ENCODE data around the gene CEACAM16. TPM values are rescaled to one million over a fixed set of nuclear protein-coding genes. Genes with fewer than 3 reads are reported as not detected.

The CEACAM16 gene, protein sequence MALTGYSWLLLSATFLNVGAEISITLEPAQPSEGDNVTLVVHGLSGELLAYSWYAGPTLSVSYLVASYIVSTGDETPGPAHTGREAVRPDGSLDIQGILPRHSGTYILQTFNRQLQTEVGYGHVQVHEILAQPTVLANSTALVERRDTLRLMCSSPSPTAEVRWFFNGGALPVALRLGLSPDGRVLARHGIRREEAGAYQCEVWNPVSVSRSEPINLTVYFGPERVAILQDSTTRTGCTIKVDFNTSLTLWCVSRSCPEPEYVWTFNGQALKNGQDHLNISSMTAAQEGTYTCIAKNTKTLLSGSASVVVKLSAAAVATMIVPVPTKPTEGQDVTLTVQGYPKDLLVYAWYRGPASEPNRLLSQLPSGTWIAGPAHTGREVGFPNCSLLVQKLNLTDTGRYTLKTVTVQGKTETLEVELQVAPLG
- total RNA-seq (2014; rRNA removed; shearing (Covaris generic)), result not detected in 2 replicates

DNA sequence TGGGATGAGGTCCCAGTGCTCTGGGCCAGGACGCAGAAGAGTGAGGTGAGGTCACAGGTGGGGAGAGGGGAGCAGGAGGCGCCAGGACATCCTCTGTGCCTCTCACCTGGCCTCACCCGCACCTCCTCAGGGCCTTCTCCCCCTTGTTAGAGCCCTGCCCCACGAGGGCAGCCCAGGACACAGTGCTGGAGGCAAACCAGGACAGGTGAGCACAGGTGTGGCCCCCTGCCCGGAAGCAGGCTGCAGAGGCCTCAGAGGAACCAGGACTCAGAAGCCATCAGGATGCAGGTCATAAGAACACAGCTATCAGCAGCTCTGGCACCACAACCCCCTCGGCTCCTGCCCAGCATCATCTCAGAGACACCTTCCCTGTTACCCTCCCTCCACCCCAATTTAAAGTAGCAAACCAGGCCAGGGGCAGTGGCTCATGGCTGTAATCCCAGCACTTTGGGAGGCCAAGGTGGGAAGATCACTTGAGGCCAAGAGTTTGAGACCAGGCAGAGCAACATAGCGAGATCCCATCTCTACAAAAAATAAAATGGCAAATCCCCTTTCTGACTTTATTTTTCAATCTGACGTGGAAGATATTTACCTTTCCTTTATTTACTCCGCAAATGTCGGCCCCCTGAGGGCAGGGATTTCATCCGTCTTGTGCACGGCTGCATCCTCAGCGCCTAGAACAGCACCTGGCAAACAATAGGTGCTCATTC, at the start of gene CEACAM16:
TSS of gene CEACAM16 (plus strand) at position 660 of the 710 bp plus-strand sequence. CDS start 2,306 bp downstream, outside the sequence.

DNA sequence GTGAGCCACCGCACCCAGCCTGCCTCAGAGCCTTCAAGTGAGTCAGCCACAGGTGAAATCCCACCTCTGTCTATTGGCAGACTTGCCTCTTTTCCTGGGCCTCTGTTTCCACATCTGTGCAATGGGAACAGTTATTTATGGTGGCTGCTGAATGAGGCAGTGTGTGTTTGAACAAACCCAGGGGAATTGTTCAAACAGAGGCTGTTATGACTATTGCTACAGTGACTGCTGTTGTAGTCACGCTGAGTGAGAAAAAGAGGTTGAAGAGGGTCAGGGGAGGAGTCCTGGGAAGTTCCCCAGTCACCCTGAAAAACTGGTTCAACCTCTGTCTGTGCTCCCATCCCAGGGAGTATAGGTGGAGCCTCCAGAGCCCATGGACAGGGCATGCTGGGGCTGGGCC, 27.6 kb upstream of the CEACAM16 start, which contains the start of gene CEACAM19:
TSS of gene CEACAM19 (plus strand) at position 83 of the 400 bp plus-strand sequence. CDS start 450 bp downstream, outside the sequence.

DNA sequence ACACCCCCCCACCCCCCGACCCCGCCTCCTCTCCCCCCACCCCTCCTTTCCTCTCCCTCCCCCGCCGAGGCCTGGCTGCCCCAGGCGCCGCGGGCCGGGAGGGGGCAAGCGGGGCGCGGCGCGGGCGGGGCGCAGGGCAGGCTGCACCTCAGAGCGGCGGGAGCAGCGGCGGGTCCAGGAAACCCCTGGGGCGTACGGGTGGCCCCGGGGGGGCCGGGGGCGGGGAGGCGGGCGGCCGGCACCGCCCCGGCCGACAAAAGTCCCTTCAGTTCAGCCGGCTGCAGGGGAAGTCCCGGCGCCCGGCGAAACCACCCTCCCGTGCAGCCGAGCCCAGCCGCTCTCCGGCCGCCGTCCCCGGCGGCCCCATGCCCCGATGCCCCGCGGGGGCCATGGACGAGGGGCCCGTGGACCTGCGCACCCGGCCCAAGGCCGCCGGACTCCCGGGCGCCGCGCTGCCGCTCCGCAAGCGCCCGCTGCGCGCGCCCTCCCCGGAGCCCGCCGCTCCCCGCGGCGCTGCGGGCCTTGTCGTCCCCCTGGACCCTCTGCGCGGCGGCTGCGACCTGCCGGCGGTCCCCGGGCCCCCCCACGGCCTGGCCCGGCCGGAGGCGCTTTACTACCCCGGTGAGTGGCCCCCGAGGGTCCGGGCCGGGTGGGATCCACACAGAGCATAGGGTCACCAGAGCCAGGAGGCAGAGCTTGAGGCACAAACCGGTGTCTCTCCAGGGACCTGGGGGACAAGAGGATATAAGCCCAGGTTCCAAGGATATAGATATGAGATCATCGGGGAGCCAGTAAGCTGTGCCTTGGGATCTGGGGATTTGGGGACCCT, 49.7 kb downstream of the CEACAM16 start, which contains the start of gene BCL3:
TSS of gene BCL3 (plus strand) at position 283 of the 829 bp plus-strand sequence. CDS start at position 366, 83 bp downstream.

Small RNA genes within 50 kb of the gene (small RNA-seq; reads per million reads assigned to genes)
- not detected for gene RF00285

Other genes with a start within 250 kb of the CEACAM16 start
- gene ZNF180, start 198.6 kb upstream of the CEACAM16 start, total RNA-seq (2014; rRNA removed; shearing (Covaris generic)), result 9.9 and 10.4 TPM in 2 replicates
- gene CEACAM20, start 169.5 kb upstream of the CEACAM16 start, total RNA-seq (2014; rRNA removed; shearing (Covaris generic)), result not detected in 2 replicates
- gene IGSF23, start 85.6 kb upstream of the CEACAM16 start, total RNA-seq (2014; rRNA removed; shearing (Covaris generic)), result not detected in 2 replicates
- gene PVR, start 55.2 kb upstream of the CEACAM16 start, total RNA-seq (2014; rRNA removed; shearing (Covaris generic)), result 102 and 105 TPM in 2 replicates
- gene CEACAM19, start 27.7 kb upstream of the CEACAM16 start, total RNA-seq (2014; rRNA removed; shearing (Covaris generic)), result 1.9 and 2.5 TPM in 2 replicates
- gene BCL3, start 49.6 kb downstream of the CEACAM16 start, total RNA-seq (2014; rRNA removed; shearing (Covaris generic)), result 8.3 and 14.9 TPM in 2 replicates
- gene CBLC, start 78.7 kb downstream of the CEACAM16 start, total RNA-seq (2014; rRNA removed; shearing (Covaris generic)), result 0.37 TPM in 1 of 2 replicates, not detected in the other
- 18.4 and 19.4 TPM in 2 replicates for gene BCAM, start 110.0 kb downstream of the CEACAM16 start, total RNA-seq (2014; rRNA removed; shearing (Covaris generic))
- gene NECTIN2, start 147.1 kb downstream of the CEACAM16 start, total RNA-seq (2014; rRNA removed; shearing (Covaris generic)), result 49.1 and 49.5 TPM in 2 replicates
- 125 TPM in 2 replicates for gene TOMM40, start 192.1 kb downstream of the CEACAM16 start, total RNA-seq (2014; rRNA removed; shearing (Covaris generic))
- gene APOE, start 206.6 kb downstream of the CEACAM16 start, total RNA-seq (2014; rRNA removed; shearing (Covaris generic)), result 4.5 and 4.9 TPM in 2 replicates
- gene APOC1, start 215.5 kb downstream of the CEACAM16 start, total RNA-seq (2014; rRNA removed; shearing (Covaris generic)), result 9.9 and 11.1 TPM in 2 replicates
- gene APOC4, start 243.1 kb downstream of the CEACAM16 start, total RNA-seq (2014; rRNA removed; shearing (Covaris generic)), result not detected in 2 replicates
- gene APOC2, start 246.9 kb downstream of the CEACAM16 start, total RNA-seq (2014; rRNA removed; shearing (Covaris generic)), result not detected in 2 replicates